Choroid plexus epithelial cell (primary cell): ENCODE results near the gene CCDC112.

Experiments used
- DNase-seq: peaks from one replicate; pipeline ENCODE4 v3.0.0-alpha.2; 2010; ENCODE audit warnings: low read depth
- H3K4me3 ChIP-seq: 2 replicates; pipeline ENCODE4 v1.5.1; 2011; ENCODE audit warnings: low read depth, mild to moderate bottlenecking, control low read depth, low read length, moderate library complexity
- TF ChIP-seq, protein P1 (sequence below): conservative IDR thresholded peaks from 2 replicates; pipeline ENCODE4 v1.5.1; 2011; ENCODE audit warnings: low read depth, mild to moderate bottlenecking, control low read depth, inconsistent platforms, low read length, moderate library complexity

Gene CCDC112

GRCh38 chr5:115296124-115297022 is at the start of gene CCDC112:
Gene CCDC112, minus strand, starts transcription at chr5:115296654. Its CDS starts 111 bp downstream, at chr5:115296543.
- TF ChIP-seq, protein P1, sequence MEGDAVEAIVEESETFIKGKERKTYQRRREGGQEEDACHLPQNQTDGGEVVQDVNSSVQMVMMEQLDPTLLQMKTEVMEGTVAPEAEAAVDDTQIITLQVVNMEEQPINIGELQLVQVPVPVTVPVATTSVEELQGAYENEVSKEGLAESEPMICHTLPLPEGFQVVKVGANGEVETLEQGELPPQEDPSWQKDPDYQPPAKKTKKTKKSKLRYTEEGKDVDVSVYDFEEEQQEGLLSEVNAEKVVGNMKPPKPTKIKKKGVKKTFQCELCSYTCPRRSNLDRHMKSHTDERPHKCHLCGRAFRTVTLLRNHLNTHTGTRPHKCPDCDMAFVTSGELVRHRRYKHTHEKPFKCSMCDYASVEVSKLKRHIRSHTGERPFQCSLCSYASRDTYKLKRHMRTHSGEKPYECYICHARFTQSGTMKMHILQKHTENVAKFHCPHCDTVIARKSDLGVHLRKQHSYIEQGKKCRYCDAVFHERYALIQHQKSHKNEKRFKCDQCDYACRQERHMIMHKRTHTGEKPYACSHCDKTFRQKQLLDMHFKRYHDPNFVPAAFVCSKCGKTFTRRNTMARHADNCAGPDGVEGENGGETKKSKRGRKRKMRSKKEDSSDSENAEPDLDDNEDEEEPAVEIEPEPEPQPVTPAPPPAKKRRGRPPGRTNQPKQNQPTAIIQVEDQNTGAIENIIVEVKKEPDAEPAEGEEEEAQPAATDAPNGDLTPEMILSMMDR: no peak
- DNase-seq: peak; percentile 82
- peak within 1 kb of the TSS; percentile 81 for H3K4me3 ChIP-seq

DNA sequence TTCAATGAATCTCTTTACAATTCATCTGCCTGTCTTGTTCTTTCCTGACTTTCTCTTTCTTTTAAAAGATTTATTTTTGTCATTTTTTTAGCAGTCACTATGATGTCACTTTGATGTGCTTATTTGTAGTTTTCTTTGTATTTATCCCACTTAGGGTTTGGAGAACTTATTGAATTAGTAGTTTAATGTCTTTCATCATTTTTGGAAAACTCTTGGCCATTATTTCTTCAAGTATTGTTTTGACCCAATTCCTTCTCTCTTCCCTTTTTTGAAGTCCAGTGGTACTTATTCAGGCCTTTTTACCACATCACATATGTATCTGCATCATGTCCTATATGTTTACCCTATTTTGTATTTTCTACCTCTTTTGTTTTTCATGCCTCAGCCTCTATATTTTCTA is 48.9 kb upstream of the CCDC112 start:
- TF ChIP-seq, protein P1: no peak
- DNase-seq: no peak
- H3K4me3 ChIP-seq: no peak overlapping the region

DNA sequence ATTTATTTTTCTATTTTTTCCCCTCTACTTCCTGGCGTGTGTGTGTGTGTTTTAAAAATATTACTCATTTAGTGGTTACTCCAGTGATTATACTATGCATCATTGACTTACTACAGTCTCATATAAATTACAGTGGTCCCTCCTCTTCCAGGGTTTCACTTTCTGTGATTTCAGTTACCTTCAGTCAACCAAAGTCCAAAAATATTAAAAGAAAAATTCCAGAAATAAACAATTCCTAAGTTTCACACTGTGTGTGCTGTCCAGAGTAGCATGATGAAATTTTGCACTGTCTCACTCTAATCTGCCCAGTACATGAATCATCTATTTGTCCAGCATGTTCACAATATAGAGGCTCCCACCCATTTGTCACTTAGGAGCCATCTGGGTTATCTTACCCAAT is 47.4 kb upstream of the CCDC112 start:
- DNase-seq: peak; percentile 79
- TF ChIP-seq, protein P1: no peak

GRCh38 chr5:115342590-115343377 is 46.3 kb upstream of the CCDC112 start:
- DNase-seq: peak; percentile 45
- TF ChIP-seq, protein P1: no peak
- no peak overlapping the region for H3K4me3 ChIP-seq

More for the DNA sequence above, 47.4 kb upstream of the CCDC112 start:
- no peak overlapping the region for H3K4me3 ChIP-seq

DNA sequence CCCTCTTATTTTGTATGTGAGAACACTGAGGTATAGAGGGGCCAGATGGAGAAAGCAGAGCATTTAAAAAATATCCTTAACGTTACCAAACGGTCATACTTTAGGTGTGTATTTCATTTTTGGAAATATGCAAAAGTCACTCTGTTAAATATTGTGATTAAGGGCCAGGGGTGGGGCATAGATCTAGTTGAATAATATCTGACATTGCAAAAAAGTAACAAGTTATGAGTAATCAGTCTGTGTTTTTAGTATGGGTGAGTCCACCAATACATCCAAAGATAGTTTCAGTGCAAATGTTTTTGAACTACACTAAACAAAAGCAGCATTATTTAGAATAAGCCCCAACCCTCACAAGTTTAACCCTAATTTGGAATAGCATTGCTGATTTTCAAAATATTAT is 45.3 kb upstream of the CCDC112 start:
- TF ChIP-seq, protein P1: no peak
- DNase-seq: no peak
- no peak overlapping the region for H3K4me3 ChIP-seq

- H3K4me3 ChIP-seq: no peak overlapping the region
- DNase-seq: no peak
- TF ChIP-seq, protein P1: no peak
Observed at GRCh38 chr5:115338851-115339250, 42.4 kb upstream of the CCDC112 start.
